Measurements from ENCODE around the gene SLC23A2.

The SLC23A2 gene

DNA sequence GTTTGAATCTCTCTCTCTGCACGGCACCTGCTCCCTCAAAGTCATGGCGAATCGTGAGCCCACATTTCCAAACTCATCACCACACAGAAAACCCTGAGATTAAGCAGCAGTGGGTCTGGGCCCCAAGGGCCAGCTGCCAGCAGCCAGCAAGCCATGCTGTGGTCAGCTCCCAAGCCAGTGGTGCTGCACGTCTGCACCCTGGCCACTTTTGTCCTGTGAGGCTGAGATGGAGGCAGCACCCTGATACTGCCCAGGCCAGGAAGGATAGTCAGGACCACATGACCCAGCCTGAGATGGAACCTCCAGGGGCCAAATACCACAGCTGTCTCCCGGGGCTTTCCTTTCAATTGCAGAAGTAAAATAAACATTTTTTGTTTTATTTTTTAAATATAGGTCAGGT lies 185.7 kb downstream of the SLC23A2 start:
- Histone ChIP-seq H3K4me1 (ENCODE audit: insufficient read depth, poor library complexity, severe bottlenecking) (no peaks in the 10 kb centered on the region), H3K9me3 (ENCODE audit: severe bottlenecking) (no peaks in the 10 kb centered on the region), H3K27ac (ENCODE audit: poor library complexity, severe bottlenecking) (no peak overlapping the region), H3K27me3 (ENCODE audit: insufficient read depth, poor library complexity, severe bottlenecking) (no peaks in the 10 kb centered on the region), H3K36me3 (ENCODE audit: low read depth) (no peaks in the 10 kb centered on the region), H3K4me3 (ENCODE audit: severe bottlenecking) (no peak overlapping the region)
- no peak for DNase-seq (ENCODE audit: low spot score)
- TF ChIP-seq, protein P1, sequence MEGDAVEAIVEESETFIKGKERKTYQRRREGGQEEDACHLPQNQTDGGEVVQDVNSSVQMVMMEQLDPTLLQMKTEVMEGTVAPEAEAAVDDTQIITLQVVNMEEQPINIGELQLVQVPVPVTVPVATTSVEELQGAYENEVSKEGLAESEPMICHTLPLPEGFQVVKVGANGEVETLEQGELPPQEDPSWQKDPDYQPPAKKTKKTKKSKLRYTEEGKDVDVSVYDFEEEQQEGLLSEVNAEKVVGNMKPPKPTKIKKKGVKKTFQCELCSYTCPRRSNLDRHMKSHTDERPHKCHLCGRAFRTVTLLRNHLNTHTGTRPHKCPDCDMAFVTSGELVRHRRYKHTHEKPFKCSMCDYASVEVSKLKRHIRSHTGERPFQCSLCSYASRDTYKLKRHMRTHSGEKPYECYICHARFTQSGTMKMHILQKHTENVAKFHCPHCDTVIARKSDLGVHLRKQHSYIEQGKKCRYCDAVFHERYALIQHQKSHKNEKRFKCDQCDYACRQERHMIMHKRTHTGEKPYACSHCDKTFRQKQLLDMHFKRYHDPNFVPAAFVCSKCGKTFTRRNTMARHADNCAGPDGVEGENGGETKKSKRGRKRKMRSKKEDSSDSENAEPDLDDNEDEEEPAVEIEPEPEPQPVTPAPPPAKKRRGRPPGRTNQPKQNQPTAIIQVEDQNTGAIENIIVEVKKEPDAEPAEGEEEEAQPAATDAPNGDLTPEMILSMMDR (IDR thresholded peaks at IDR 0.05; ENCODE audit: poor library complexity, severe bottlenecking) = no peak
- no peak for ATAC-seq (ENCODE audit: low read depth)

DNA sequence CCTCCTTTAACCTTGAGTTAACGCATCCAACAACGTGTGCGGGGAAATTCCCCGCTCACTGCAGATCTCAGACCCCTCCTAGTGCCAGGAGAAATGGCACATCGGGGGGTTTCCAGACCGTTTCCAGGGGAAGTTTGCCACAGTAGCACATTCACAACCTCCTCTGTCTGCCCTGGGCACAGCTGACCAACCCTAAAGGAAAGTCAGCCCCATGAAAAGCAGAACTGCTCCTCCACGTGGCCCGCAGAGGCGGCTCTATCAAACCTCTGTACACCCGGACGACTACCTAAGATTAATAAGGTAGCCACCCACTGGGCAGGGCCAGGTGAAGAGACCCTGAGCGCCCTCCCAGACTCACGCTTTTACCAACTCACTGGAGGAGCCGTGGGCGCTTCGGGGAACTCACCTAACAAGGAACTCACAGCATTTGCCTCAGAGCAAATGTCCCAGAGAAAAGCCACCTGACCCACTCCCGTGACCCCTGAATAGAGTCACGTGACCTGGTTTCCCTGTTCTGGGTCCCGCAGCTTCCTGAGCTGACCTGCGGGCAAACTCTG lies 186.5 kb downstream of the SLC23A2 start:
- H3K27ac ChIP-seq (ENCODE audit: poor library complexity, severe bottlenecking) = no peak overlapping the region
- peaks cover 3% of the 10 kb centered on the region for H3K27me3 ChIP-seq (ENCODE audit: insufficient read depth, poor library complexity, severe bottlenecking)
- TF ChIP-seq, protein P1 (IDR thresholded peaks at IDR 0.05; ENCODE audit: poor library complexity, severe bottlenecking) = no peak
- no peaks in the 10 kb centered on the region for H3K36me3 ChIP-seq (ENCODE audit: low read depth)
- H3K4me1 ChIP-seq (ENCODE audit: insufficient read depth, poor library complexity, severe bottlenecking) = no peaks in the 10 kb centered on the region
- H3K4me3 ChIP-seq (ENCODE audit: severe bottlenecking) = no peak overlapping the region
- no peak for DNase-seq (ENCODE audit: low spot score)
- no peak for ATAC-seq (ENCODE audit: low read depth)
- H3K9me3 ChIP-seq (ENCODE audit: severe bottlenecking) = no peaks in the 10 kb centered on the region

DNA sequence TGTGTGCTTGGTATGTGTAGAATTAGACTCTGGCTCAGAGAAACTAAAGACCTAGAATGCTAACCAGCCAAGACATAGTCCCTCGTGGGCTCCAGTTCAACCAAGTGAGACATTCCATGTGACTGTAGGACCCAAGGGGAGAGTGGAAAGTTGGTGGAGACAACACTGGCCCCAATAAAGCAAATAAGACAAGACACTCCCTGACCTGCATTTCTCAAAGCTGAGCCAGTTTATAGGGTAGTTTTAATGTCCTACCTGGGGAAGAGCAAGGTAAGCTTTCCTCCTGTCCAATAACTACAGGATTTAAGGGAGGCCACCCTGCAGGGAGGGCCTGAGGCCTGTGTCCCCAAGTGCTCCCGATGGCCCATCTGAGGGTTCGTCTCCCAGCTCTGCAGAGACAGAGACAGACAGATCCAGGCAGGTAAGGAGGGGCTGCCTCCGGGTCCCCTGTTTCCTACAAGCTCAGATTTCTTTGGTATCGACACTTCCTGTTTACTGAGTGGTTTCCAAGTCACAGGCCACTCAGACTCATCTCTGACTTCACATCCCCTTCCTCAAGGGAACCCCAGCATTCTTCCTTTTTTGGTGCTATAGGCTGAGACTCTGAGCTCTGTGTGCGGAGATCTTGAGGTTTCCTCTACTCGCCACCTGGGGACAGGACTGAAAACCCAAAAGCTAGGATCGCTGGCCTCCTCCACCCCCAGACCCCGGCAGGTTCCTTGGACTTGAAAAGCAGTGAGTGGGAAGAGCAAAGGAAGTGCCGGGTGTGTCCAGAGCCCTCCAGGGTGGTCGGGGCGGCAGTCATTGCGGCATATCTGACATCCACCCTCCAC lies 187.2 kb downstream of the SLC23A2 start:
- Histone ChIP-seq H3K9me3 (ENCODE audit: severe bottlenecking) (no peaks in the 10 kb centered on the region), H3K27me3 (ENCODE audit: insufficient read depth, poor library complexity, severe bottlenecking) (peaks cover 3% of the 10 kb centered on the region), H3K27ac (ENCODE audit: poor library complexity, severe bottlenecking) (no peak overlapping the region), H3K4me1 (ENCODE audit: insufficient read depth, poor library complexity, severe bottlenecking) (no peaks in the 10 kb centered on the region), H3K4me3 (ENCODE audit: severe bottlenecking) (no peak overlapping the region), H3K36me3 (ENCODE audit: low read depth) (no peaks in the 10 kb centered on the region)
- TF ChIP-seq, protein P1 (IDR thresholded peaks at IDR 0.05; ENCODE audit: poor library complexity, severe bottlenecking) = no peak
- ATAC-seq (ENCODE audit: low read depth) (no peak), DNase-seq (ENCODE audit: low spot score) (no peak)

DNA sequence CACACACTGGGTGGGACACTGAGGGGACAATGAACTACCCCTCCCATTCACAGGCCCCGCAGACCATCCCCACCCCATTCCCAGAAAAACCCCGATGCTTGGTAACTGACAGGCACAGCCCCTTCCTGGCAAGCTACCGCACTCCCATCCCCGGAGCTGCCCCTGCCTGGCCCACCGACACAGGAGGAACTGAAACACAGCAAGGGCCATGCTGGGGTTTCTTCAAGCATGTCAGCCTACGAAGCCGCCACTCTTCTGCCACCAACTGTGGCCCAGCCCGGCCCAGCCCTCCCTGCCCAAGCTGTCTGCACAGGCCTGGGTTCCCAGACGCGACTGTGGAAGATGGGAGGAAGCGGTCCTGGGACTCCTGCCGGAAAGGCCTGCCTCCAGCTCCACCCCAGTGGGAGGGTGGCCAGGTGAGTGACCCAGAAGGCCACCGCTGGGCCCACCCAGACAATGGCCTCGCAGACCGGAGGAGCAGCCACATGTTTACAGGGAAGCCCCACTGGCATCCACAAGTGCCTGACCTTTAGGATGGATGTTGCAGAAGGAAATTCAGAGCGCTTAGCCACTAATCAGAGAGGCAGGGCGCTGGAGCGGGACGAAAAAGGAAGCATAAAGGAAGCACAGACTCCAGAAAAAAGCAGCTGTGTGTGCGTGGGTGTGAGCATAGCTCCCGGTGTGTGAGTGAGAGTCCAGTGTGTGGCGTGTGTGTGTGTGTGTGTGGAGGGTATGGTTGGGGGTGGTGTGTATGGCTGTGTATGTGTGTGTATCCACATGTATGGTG lies 188.0 kb downstream of the SLC23A2 start:
- no peak for DNase-seq (ENCODE audit: low spot score)
- Histone ChIP-seq H3K4me3 (ENCODE audit: severe bottlenecking) (no peak overlapping the region), H3K9me3 (ENCODE audit: severe bottlenecking) (no peaks in the 10 kb centered on the region), H3K4me1 (ENCODE audit: insufficient read depth, poor library complexity, severe bottlenecking) (no peaks in the 10 kb centered on the region), H3K27me3 (ENCODE audit: insufficient read depth, poor library complexity, severe bottlenecking) (peaks cover 3% of the 10 kb centered on the region), H3K36me3 (ENCODE audit: low read depth) (no peaks in the 10 kb centered on the region), H3K27ac (ENCODE audit: poor library complexity, severe bottlenecking) (no peak overlapping the region)
- TF ChIP-seq, protein P1 (IDR thresholded peaks at IDR 0.05; ENCODE audit: poor library complexity, severe bottlenecking) = no peak
- no peak for ATAC-seq (ENCODE audit: low read depth)
